ENCODE data around the gene ZCCHC24.
A peak's percentile ranks its signal among the peaks of the same experiment; 100 is the strongest.

The ZCCHC24 gene

GRCh38 chr10:79377557-79378382 is 67.7 kb downstream of the ZCCHC24 start:
- Histone ChIP-seq H2BK15ac (replicated peaks; ENCODE audit: low read depth) (no peak overlapping the region), H3K56ac (ENCODE audit: low read length) (no peak overlapping the region)
- DNase-seq, result no peak

GRCh38 chr10:79376751-79377556 is 68.5 kb downstream of the ZCCHC24 start:
- no peaks in the 10 kb centered on the region for H3K36me3 ChIP-seq (ENCODE audit: control insufficient read depth, insufficient read depth, low read length)
- no peaks in the 10 kb centered on the region for H3K79me1 ChIP-seq (ENCODE audit: low read length)
- H3K27ac ChIP-seq (ENCODE audit: low read depth, low read length), result no peak overlapping the region
- H3K4me1 ChIP-seq (ENCODE audit: control insufficient read depth, low read depth, low read length), result no peaks in the 10 kb centered on the region
- no peak overlapping the region for H3K56ac ChIP-seq (ENCODE audit: low read length)
- H3K4ac ChIP-seq (ENCODE audit: low read depth, low read length), result no peak overlapping the region
- H3K79me2 ChIP-seq (ENCODE audit: control insufficient read depth, insufficient read depth, low read length), result no peaks in the 10 kb centered on the region
- 100% methylated on average over 2 of the region's 12 CpGs for WGBS (ENCODE audit: extremely low coverage, insufficient coverage, low lambda C conversion rate)
- DNase-seq, result no peak
- no peak overlapping the region for H3K4me3 ChIP-seq (ENCODE audit: low read length)
- no peak overlapping the region for H4K5ac ChIP-seq (ENCODE audit: low read length)
- H3K23ac ChIP-seq (ENCODE audit: low read length), result no peak overlapping the region
- H3K18ac ChIP-seq (ENCODE audit: low read length), result no peak overlapping the region
- no peak overlapping the region for H2AK5ac ChIP-seq (ENCODE audit: low read length)
- H3K9ac ChIP-seq (ENCODE audit: low read length), result no peak overlapping the region
- H2BK15ac ChIP-seq (replicated peaks; ENCODE audit: low read depth), result no peak overlapping the region
- H2BK120ac ChIP-seq (ENCODE audit: low read depth, low read length), result no peak overlapping the region
- no peaks in the 10 kb centered on the region for H3K27me3 ChIP-seq (ENCODE audit: insufficient read depth, low read length, poor library complexity)
- H3K4me2 ChIP-seq (ENCODE audit: low read length), result no peak overlapping the region
- no peak overlapping the region for H4K8ac ChIP-seq (ENCODE audit: low read depth, low read length)
- no peak overlapping the region for H2BK5ac ChIP-seq (ENCODE audit: low read length)

More at GRCh38 chr10:79377557-79378382, 67.7 kb downstream of the ZCCHC24 start:
- H3K79me2 ChIP-seq (ENCODE audit: control insufficient read depth, insufficient read depth, low read length), result no peaks in the 10 kb centered on the region
- no peak overlapping the region for H4K8ac ChIP-seq (ENCODE audit: low read depth, low read length)
- no peak overlapping the region for H3K9ac ChIP-seq (ENCODE audit: low read length)
- no peak overlapping the region for H3K23ac ChIP-seq (ENCODE audit: low read length)
- H2BK5ac ChIP-seq (ENCODE audit: low read length), result no peak overlapping the region
- H3K27ac ChIP-seq (ENCODE audit: low read depth, low read length), result no peak overlapping the region
- no peaks in the 10 kb centered on the region for H3K79me1 ChIP-seq (ENCODE audit: low read length)
- H3K36me3 ChIP-seq (ENCODE audit: control insufficient read depth, insufficient read depth, low read length), result no peaks in the 10 kb centered on the region
- H2BK120ac ChIP-seq (ENCODE audit: low read depth, low read length), result no peak overlapping the region
- H3K4me3 ChIP-seq (ENCODE audit: low read length), result no peak overlapping the region
- no peaks in the 10 kb centered on the region for H3K4me1 ChIP-seq (ENCODE audit: control insufficient read depth, low read depth, low read length)
- no peaks in the 10 kb centered on the region for H3K27me3 ChIP-seq (ENCODE audit: insufficient read depth, low read length, poor library complexity)
- H2AK5ac ChIP-seq (ENCODE audit: low read length), result no peak overlapping the region
- WGBS (ENCODE audit: extremely low coverage, insufficient coverage, low lambda C conversion rate), result 100% methylated on average over 14 of the region's 36 CpGs
- H3K4me2 ChIP-seq (ENCODE audit: low read length), result no peak overlapping the region
- H3K18ac ChIP-seq (ENCODE audit: low read length), result no peak overlapping the region
- no peak overlapping the region for H3K4ac ChIP-seq (ENCODE audit: low read depth, low read length)
- no peak overlapping the region for H4K5ac ChIP-seq (ENCODE audit: low read length)

- Histone ChIP-seq H2BK5ac (ENCODE audit: low read length) (no peak overlapping the region), H3K18ac (ENCODE audit: low read length) (no peak overlapping the region), H3K4me2 (ENCODE audit: low read length) (no peak overlapping the region), H3K56ac (ENCODE audit: low read length) (peak overlapping the region; percentile 58), H3K4ac (ENCODE audit: low read depth, low read length) (no peak overlapping the region), H3K79me2 (ENCODE audit: control insufficient read depth, insufficient read depth, low read length) (no peaks in the 10 kb centered on the region), H3K4me3 (ENCODE audit: low read length) (no peak overlapping the region), H4K8ac (ENCODE audit: low read depth, low read length) (no peak overlapping the region), H3K79me1 (ENCODE audit: low read length) (no peaks in the 10 kb centered on the region), H3K27me3 (ENCODE audit: insufficient read depth, low read length, poor library complexity) (no peaks in the 10 kb centered on the region), H2AK5ac (ENCODE audit: low read length) (no peak overlapping the region), H3K27ac (ENCODE audit: low read depth, low read length) (no peak overlapping the region), H3K4me1 (ENCODE audit: control insufficient read depth, low read depth, low read length) (no peaks in the 10 kb centered on the region), H2BK120ac (ENCODE audit: low read depth, low read length) (no peak overlapping the region), H2BK15ac (replicated peaks; ENCODE audit: low read depth) (no peak overlapping the region), H3K9ac (ENCODE audit: low read length) (no peak overlapping the region), H4K5ac (ENCODE audit: low read length) (no peak overlapping the region), H3K36me3 (ENCODE audit: control insufficient read depth, insufficient read depth, low read length) (no peaks in the 10 kb centered on the region), H3K23ac (ENCODE audit: low read length) (no peak overlapping the region)
- no CpG with 5 or more reads among the region's 11 CpGs for WGBS (ENCODE audit: extremely low coverage, insufficient coverage, low lambda C conversion rate)
- no peak for DNase-seq
These were observed 69.3 kb downstream of the ZCCHC24 start for GRCh38 chr10:79376078-79376628.

- DNase-seq, result peak; percentile 65
- Histone ChIP-seq H3K36me3 (ENCODE audit: control insufficient read depth, insufficient read depth, low read length) (no peaks in the 10 kb centered on the region), H3K9ac (ENCODE audit: low read length) (peak overlapping the region; percentile 23), H4K5ac (ENCODE audit: low read length) (no peak overlapping the region), H3K4me2 (ENCODE audit: low read length) (no peak overlapping the region), H2AK5ac (ENCODE audit: low read length) (no peak overlapping the region), H3K23ac (ENCODE audit: low read length) (no peak overlapping the region), H2BK15ac (replicated peaks; ENCODE audit: low read depth) (no peak overlapping the region), H3K4me1 (ENCODE audit: control insufficient read depth, low read depth, low read length) (no peaks in the 10 kb centered on the region), H2BK5ac (ENCODE audit: low read length) (no peak overlapping the region), H3K4ac (ENCODE audit: low read depth, low read length) (no peak overlapping the region), H3K4me3 (ENCODE audit: low read length) (no peak overlapping the region), H3K56ac (ENCODE audit: low read length) (peak overlapping the region; percentile 58), H3K79me1 (ENCODE audit: low read length) (no peaks in the 10 kb centered on the region), H3K79me2 (ENCODE audit: control insufficient read depth, insufficient read depth, low read length) (no peaks in the 10 kb centered on the region), H3K27me3 (ENCODE audit: insufficient read depth, low read length, poor library complexity) (no peaks in the 10 kb centered on the region), H3K18ac (ENCODE audit: low read length) (no peak overlapping the region), H2BK120ac (ENCODE audit: low read depth, low read length) (no peak overlapping the region), H4K8ac (ENCODE audit: low read depth, low read length) (no peak overlapping the region), H3K27ac (ENCODE audit: low read depth, low read length) (no peak overlapping the region)
- no CpG with 5 or more reads among the region's 6 CpGs for WGBS (ENCODE audit: extremely low coverage, insufficient coverage, low lambda C conversion rate)
These were observed 69.9 kb downstream of the ZCCHC24 start for GRCh38 chr10:79375321-79376077.

DNA sequence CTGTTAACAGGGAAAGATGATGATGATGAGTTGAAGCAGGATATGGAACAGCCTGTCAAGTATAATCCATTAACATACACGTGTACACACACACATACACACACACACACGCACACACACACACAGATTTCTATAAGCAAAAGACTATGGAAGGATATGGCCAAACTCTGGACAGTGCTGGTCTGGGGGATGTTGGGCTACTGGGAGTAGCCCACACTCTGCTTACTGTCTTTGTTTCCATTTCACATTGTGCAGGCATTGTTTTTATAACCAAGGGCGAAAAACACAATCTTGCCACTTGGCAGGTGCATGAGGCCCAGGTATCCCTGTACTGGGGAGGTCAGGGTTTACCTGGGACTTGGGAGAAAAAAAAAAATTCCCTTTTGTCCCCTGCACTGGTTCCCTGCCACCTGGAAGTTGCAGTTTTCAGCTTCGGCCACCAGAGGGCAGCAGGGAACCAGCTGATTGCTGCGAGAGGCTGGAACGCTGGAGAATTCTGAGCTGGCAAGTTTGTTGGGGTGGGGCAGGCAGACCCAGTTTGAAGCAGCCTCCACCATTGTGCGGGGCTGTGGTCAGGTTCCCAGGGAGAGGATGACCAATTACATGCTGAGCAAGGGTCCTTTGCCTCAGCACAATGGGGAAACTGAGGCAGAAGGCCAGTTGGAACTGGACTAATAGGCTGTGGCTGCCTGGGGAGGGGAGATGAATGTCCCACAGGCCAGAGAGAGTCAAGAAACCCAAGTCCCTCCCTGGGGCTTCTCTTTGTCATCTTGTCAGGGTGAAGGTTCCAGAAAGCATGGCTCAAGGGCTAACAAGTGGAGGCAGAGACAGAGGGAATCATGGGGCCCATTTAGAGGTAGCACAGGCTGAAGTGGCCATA is 70.9 kb downstream of the ZCCHC24 start:
- H3K79me2 ChIP-seq (ENCODE audit: control insufficient read depth, insufficient read depth, low read length), result no peaks in the 10 kb centered on the region
- H3K4me2 ChIP-seq (ENCODE audit: low read length), result no peak overlapping the region
- H3K4ac ChIP-seq (ENCODE audit: low read depth, low read length), result no peak overlapping the region
- no peak overlapping the region for H3K4me3 ChIP-seq (ENCODE audit: low read length)
- H3K79me1 ChIP-seq (ENCODE audit: low read length), result no peaks in the 10 kb centered on the region
- no peak overlapping the region for H2BK5ac ChIP-seq (ENCODE audit: low read length)
- no peak overlapping the region for H3K27ac ChIP-seq (ENCODE audit: low read depth, low read length)
- no peaks in the 10 kb centered on the region for H3K36me3 ChIP-seq (ENCODE audit: control insufficient read depth, insufficient read depth, low read length)
- H4K8ac ChIP-seq (ENCODE audit: low read depth, low read length), result no peak overlapping the region
- no peak overlapping the region for H3K18ac ChIP-seq (ENCODE audit: low read length)
- no peaks in the 10 kb centered on the region for H3K27me3 ChIP-seq (ENCODE audit: insufficient read depth, low read length, poor library complexity)
- no peak overlapping the region for H3K9ac ChIP-seq (ENCODE audit: low read length)
- H2BK15ac ChIP-seq (replicated peaks; ENCODE audit: low read depth), result no peak overlapping the region
- peak overlapping the region; percentile 28 for H3K56ac ChIP-seq (ENCODE audit: low read length)
- no peaks in the 10 kb centered on the region for H3K4me1 ChIP-seq (ENCODE audit: control insufficient read depth, low read depth, low read length)
- H2AK5ac ChIP-seq (ENCODE audit: low read length), result no peak overlapping the region
- H4K5ac ChIP-seq (ENCODE audit: low read length), result no peak overlapping the region
- no peak overlapping the region for H3K23ac ChIP-seq (ENCODE audit: low read length)
- DNase-seq, result peak; percentile 84
- no CpG with 5 or more reads among the region's 7 CpGs for WGBS (ENCODE audit: extremely low coverage, insufficient coverage, low lambda C conversion rate)
- H2BK120ac ChIP-seq (ENCODE audit: low read depth, low read length), result no peak overlapping the region

All from mesendoderm (in vitro differentiated cells).